NCI-H748 (cell line): ENCODE measurements around the gene ATXN2.

Experiments used
- DNase-seq: peaks from one replicate; lab custom pipeline; 2025; ENCODE audit not compliant: unreplicated experiment; lab: John Stamatoyannopoulos, UW

The ATXN2 gene

GRCh38 chr12:111425655-111426054, 173.5 kb downstream of the ATXN2 start:
- no peak for DNase-seq

GRCh38 chr12:111424793-111425251, 174.3 kb downstream of the ATXN2 start:
- no peak for DNase-seq

- DNase-seq: no peak
Measured at GRCh38 chr12:111424189-111424792, 174.8 kb downstream of the ATXN2 start.

- DNase-seq: no peak
Measured at GRCh38 chr12:111420494-111420893, 178.6 kb downstream of the ATXN2 start.

GRCh38 chr12:111419784-111420183, 179.3 kb downstream of the ATXN2 start:
- no peak for DNase-seq

- no peak for DNase-seq
Measured at GRCh38 chr12:111418594-111418880, 180.6 kb downstream of the ATXN2 start.

GRCh38 chr12:111417784-111418593, 181.1 kb downstream of the ATXN2 start:
- no peak for DNase-seq

- no peak for DNase-seq
Measured at GRCh38 chr12:111417290-111417689, 181.8 kb downstream of the ATXN2 start.

GRCh38 chr12:111414711-111415252, 184.3 kb downstream of the ATXN2 start:
- no peak for DNase-seq

- peak; percentile 14 for DNase-seq
Measured at GRCh38 chr12:111413442-111414086, 185.6 kb downstream of the ATXN2 start.

GRCh38 chr12:111412830-111413441, 186.2 kb downstream of the ATXN2 start:
- no peak for DNase-seq

GRCh38 chr12:111412007-111412829, 186.9 kb downstream of the ATXN2 start:
- peak; percentile 26 for DNase-seq

- no peak for DNase-seq
Measured at GRCh38 chr12:111411185-111411764, 187.8 kb downstream of the ATXN2 start.

- no peak for DNase-seq
Measured at GRCh38 chr12:111410431-111411184, 188.5 kb downstream of the ATXN2 start.

GRCh38 chr12:111409780-111410430, 189.2 kb downstream of the ATXN2 start:
- DNase-seq: no peak

GRCh38 chr12:111409403-111409779, 189.7 kb downstream of the ATXN2 start:
- DNase-seq: no peak

GRCh38 chr12:111408686-111409402, 190.3 kb downstream of the ATXN2 start:
- DNase-seq: no peak

GRCh38 chr12:111408116-111408440, 191.0 kb downstream of the ATXN2 start:
- no peak for DNase-seq
